ENCODE measurements around the gene MAP4K2. TPM values are rescaled to one million over a fixed set of nuclear protein-coding genes. Genes with fewer than 3 reads are reported as not detected.

Gene MAP4K2
- total and polyA plus RNA-seq, 2 donors: 23.9 to 37.6 TPM

- 98% methylated on average over 25 of the region's 25 CpGs for WGBS
- H3K4me1 ChIP-seq (ENCODE audit: control insufficient read depth in 2 of 2, insufficient read depth in 2 of 2, low read length in 2 of 2): peaks cover 0 to 12% of the 10 kb centered on the region in 2 donors
- no peak for DNase-seq (ENCODE audit: low read depth in 6 of 9, low spot score in 9 of 9)
Measured at GRCh38 chr11:64790205-64791095, 12.6 kb downstream of the MAP4K2 start.

GRCh38 chr11:64789331-64790204 lies 13.4 kb downstream of the MAP4K2 start:
- Histone ChIP-seq H3K4me3 (ENCODE audit: low read length in 2 of 2) (no peak overlapping the region), H3K36me3 (ENCODE audit: control insufficient read depth in 2 of 2, insufficient read depth in 2 of 2, low read length in 1 of 2) (peaks cover 34 to 54% of the 10 kb centered on the region in 2 donors), H3K27ac (ENCODE audit: low read depth in 1 of 2, low read length in 1 of 2) (no peak overlapping the region), H3K27me3 (ENCODE audit: control insufficient read depth in 2 of 2, insufficient read depth in 1 of 2, low read length in 1 of 2) (no peaks in the 10 kb centered on the region), H3K9me3 (ENCODE audit: control insufficient read depth in 2 of 2, insufficient read depth in 1 of 2, low read length in 1 of 2) (no peaks in the 10 kb centered on the region), H3K4me1 (ENCODE audit: control insufficient read depth in 2 of 2, insufficient read depth in 2 of 2, low read length in 2 of 2) (peaks cover 0 to 12% of the 10 kb centered on the region in 2 donors)
- no peak for DNase-seq (ENCODE audit: low read depth in 6 of 9, low spot score in 9 of 9)
- 97% methylated on average over 15 of the region's 15 CpGs for WGBS

More at GRCh38 chr11:64790205-64791095, 12.6 kb downstream of the MAP4K2 start:
- Histone ChIP-seq H3K9me3 (ENCODE audit: control insufficient read depth in 2 of 2, insufficient read depth in 1 of 2, low read length in 1 of 2) (no peaks in the 10 kb centered on the region), H3K4me3 (ENCODE audit: low read length in 2 of 2) (no peak overlapping the region), H3K27ac (ENCODE audit: low read depth in 1 of 2, low read length in 1 of 2) (no peak overlapping the region), H3K27me3 (ENCODE audit: control insufficient read depth in 2 of 2, insufficient read depth in 1 of 2, low read length in 1 of 2) (no peaks in the 10 kb centered on the region), H3K36me3 (ENCODE audit: control insufficient read depth in 2 of 2, insufficient read depth in 2 of 2, low read length in 1 of 2) (peaks cover 37 to 54% of the 10 kb centered on the region in 2 donors)

GRCh38 chr11:64788321-64789215 lies 14.4 kb downstream of the MAP4K2 start:
- Histone ChIP-seq H3K27ac (ENCODE audit: low read depth in 1 of 2, low read length in 1 of 2) (no peak overlapping the region), H3K4me3 (ENCODE audit: low read length in 2 of 2) (no peak overlapping the region), H3K27me3 (ENCODE audit: control insufficient read depth in 2 of 2, insufficient read depth in 1 of 2, low read length in 1 of 2) (no peaks in the 10 kb centered on the region), H3K9me3 (ENCODE audit: control insufficient read depth in 2 of 2, insufficient read depth in 1 of 2, low read length in 1 of 2) (no peaks in the 10 kb centered on the region), H3K4me1 (ENCODE audit: control insufficient read depth in 2 of 2, insufficient read depth in 2 of 2, low read length in 2 of 2) (peaks cover 0 to 8% of the 10 kb centered on the region in 2 donors), H3K36me3 (ENCODE audit: control insufficient read depth in 2 of 2, insufficient read depth in 2 of 2, low read length in 1 of 2) (peaks cover 33 to 49% of the 10 kb centered on the region in 2 donors)
- WGBS: 97% methylated on average over 9 of the region's 9 CpGs
- no peak for DNase-seq (ENCODE audit: low read depth in 6 of 9, low spot score in 9 of 9)

GRCh38 chr11:64787526-64788320 lies 15.3 kb downstream of the MAP4K2 start:
- H3K27me3 ChIP-seq (ENCODE audit: control insufficient read depth in 2 of 2, insufficient read depth in 1 of 2, low read length in 1 of 2): no peaks in the 10 kb centered on the region
- peak in 1 of 9 donors; percentile 44 for DNase-seq (ENCODE audit: low read depth in 6 of 9, low spot score in 9 of 9)
- WGBS: 65% methylated on average over 15 of the region's 15 CpGs
- peaks cover 29 to 45% of the 10 kb centered on the region in 2 donors for H3K36me3 ChIP-seq (ENCODE audit: control insufficient read depth in 2 of 2, insufficient read depth in 2 of 2, low read length in 1 of 2)
- H3K9me3 ChIP-seq (ENCODE audit: control insufficient read depth in 2 of 2, insufficient read depth in 1 of 2, low read length in 1 of 2): no peaks in the 10 kb centered on the region
- H3K4me1 ChIP-seq (ENCODE audit: control insufficient read depth in 2 of 2, insufficient read depth in 2 of 2, low read length in 2 of 2): peaks cover 0 to 3% of the 10 kb centered on the region in 2 donors
- no peak overlapping the region for H3K4me3 ChIP-seq (ENCODE audit: low read length in 2 of 2)
- no peak overlapping the region for H3K27ac ChIP-seq (ENCODE audit: low read depth in 1 of 2, low read length in 1 of 2)

GRCh38 chr11:64786308-64786707 lies 16.7 kb downstream of the MAP4K2 start:
- Histone ChIP-seq H3K27ac (ENCODE audit: low read depth in 1 of 2, low read length in 1 of 2) (peak overlapping the region in 1 of 2 donors; percentile 31), H3K9me3 (ENCODE audit: control insufficient read depth in 2 of 2, insufficient read depth in 1 of 2, low read length in 1 of 2) (no peaks in the 10 kb centered on the region), H3K27me3 (ENCODE audit: control insufficient read depth in 2 of 2, insufficient read depth in 1 of 2, low read length in 1 of 2) (no peaks in the 10 kb centered on the region), H3K36me3 (ENCODE audit: control insufficient read depth in 2 of 2, insufficient read depth in 2 of 2, low read length in 1 of 2) (peaks cover 20 to 32% of the 10 kb centered on the region in 2 donors), H3K4me1 (ENCODE audit: control insufficient read depth in 2 of 2, insufficient read depth in 2 of 2, low read length in 2 of 2) (peaks cover 0 to 3% of the 10 kb centered on the region in 2 donors), H3K4me3 (ENCODE audit: low read length in 2 of 2) (no peak overlapping the region)
- DNase-seq (ENCODE audit: low read depth in 6 of 9, low spot score in 9 of 9): no peak
- WGBS: 97% methylated on average over 10 of the region's 10 CpGs

- Histone ChIP-seq H3K4me3 (ENCODE audit: low read length in 2 of 2) (no peak overlapping the region), H3K9me3 (ENCODE audit: control insufficient read depth in 2 of 2, insufficient read depth in 1 of 2, low read length in 1 of 2) (no peaks in the 10 kb centered on the region), H3K27me3 (ENCODE audit: control insufficient read depth in 2 of 2, insufficient read depth in 1 of 2, low read length in 1 of 2) (no peaks in the 10 kb centered on the region), H3K4me1 (ENCODE audit: control insufficient read depth in 2 of 2, insufficient read depth in 2 of 2, low read length in 2 of 2) (peaks cover 0 to 3% of the 10 kb centered on the region in 2 donors), H3K36me3 (ENCODE audit: control insufficient read depth in 2 of 2, insufficient read depth in 2 of 2, low read length in 1 of 2) (peaks cover 13 to 20% of the 10 kb centered on the region in 2 donors), H3K27ac (ENCODE audit: low read depth in 1 of 2, low read length in 1 of 2) (no peak overlapping the region)
- whole genome bisulfite sequencing: 97% methylated on average over 12 of the region's 12 CpGs
- DNase-seq (ENCODE audit: low read depth in 6 of 9, low spot score in 9 of 9): no peak
Measured at GRCh38 chr11:64784813-64785581, 18.0 kb downstream of the MAP4K2 start.

- Histone ChIP-seq H3K4me1 (ENCODE audit: control insufficient read depth in 2 of 2, insufficient read depth in 2 of 2, low read length in 2 of 2) (peaks cover 17 to 20% of the 10 kb centered on the region in 2 donors), H3K36me3 (ENCODE audit: control insufficient read depth in 2 of 2, insufficient read depth in 2 of 2, low read length in 1 of 2) (peaks cover 30 to 37% of the 10 kb centered on the region in 2 donors), H3K4me3 (ENCODE audit: low read length in 2 of 2) (peak within 1 kb of the TSS; percentile 84 to 98), H3K27ac (ENCODE audit: low read depth in 1 of 2, low read length in 1 of 2) (peak within 1 kb of the TSS; percentile 96 to 100), H3K9me3 (ENCODE audit: control insufficient read depth in 2 of 2, insufficient read depth in 1 of 2, low read length in 1 of 2) (peaks cover 0 to 4% of the 10 kb centered on the region in 2 donors), H3K27me3 (ENCODE audit: control insufficient read depth in 2 of 2, insufficient read depth in 1 of 2, low read length in 1 of 2) (no peaks in the 10 kb centered on the region)
- peak; percentile 99 to 100 (median 100) for DNase-seq (ENCODE audit: low read depth in 6 of 9, low spot score in 9 of 9)
- WGBS: under 1% methylated on average over 80 of the region's 80 CpGs
Measured at GRCh38 chr11:64778473-64779298, 24.3 kb downstream of the MAP4K2 start, which contains the start of gene SF1. Gene SF1, minus strand, starts transcription at chr11:64778542. Its CDS starts 150 bp downstream, at chr11:64778392.
